ENCODE measurements around the gene DEFB113.
A peak's percentile ranks its signal among the peaks of the same experiment; 100 is the strongest.
"Not testable (repeated sequence)": the region's sequence is repeated elsewhere in the genome, so short reads cannot be mapped to it uniquely, and the experiment has no call there.

DEFB113 gene, protein sequence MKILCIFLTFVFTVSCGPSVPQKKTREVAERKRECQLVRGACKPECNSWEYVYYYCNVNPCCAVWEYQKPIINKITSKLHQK

DNA sequence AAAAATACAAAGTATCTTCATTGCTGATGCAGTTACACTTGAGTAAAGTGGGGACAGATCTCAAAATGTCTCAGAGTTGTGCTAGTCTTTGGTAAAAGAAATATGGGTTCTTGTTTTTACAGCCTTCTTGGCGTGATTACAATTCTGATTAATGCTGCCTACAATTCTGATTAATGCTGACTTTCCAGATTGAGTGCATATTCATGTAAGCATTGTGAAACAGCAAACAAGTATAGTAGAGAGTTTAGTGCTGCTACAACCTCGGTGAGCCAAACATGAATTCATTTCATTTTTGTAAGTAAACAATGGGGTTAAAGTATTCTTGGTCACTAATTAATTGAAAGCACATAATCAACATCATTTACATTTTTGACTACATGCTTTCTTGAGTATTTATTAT is at the start of gene DEFB113:
Gene DEFB113 (minus strand): TSS at position 21 of the 400 bp plus-strand sequence. CDS start 0 bp downstream, at position 21.
- no peak for DNase-seq

DNA sequence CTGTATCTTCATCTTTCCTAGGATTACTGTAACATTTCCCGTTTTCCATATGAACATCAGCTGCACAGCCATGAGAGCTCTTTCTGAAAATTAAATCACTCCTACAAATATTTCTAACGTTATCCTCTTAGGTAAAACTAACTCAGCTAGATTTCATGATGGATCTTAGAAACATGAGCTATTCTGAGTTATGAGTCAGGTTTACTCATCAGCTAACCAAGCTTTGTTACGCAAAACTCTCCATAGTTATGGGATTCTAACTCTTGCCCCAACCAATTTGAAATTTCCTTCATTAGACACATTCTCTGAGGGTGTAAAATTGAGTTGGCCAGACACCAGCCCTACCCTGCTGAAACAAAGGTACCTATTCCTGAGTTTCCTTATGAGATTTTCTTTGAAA is 38.4 kb upstream of the DEFB113 start:
- DNase-seq, result peak; percentile 15 to 63

DNA sequence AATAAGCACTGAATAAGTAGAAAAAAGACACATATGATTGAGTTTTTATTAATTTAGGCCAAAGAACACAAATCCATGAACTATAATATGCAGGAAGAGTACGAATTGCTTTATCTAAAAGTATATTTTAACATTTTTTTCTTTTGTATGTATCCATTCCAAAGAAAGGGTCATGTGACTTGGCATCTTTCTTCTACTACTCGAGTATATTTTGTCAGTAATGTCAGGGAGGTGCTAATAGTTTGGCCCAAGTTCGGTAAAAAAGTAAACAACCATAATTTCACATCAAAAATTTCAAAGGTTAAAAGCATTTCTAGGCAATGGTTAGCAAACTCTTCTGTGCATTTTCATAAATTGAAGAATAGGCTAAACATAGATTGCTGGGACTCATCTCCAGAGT is 33.7 kb upstream of the DEFB113 start:
- no peak for DNase-seq

DNA sequence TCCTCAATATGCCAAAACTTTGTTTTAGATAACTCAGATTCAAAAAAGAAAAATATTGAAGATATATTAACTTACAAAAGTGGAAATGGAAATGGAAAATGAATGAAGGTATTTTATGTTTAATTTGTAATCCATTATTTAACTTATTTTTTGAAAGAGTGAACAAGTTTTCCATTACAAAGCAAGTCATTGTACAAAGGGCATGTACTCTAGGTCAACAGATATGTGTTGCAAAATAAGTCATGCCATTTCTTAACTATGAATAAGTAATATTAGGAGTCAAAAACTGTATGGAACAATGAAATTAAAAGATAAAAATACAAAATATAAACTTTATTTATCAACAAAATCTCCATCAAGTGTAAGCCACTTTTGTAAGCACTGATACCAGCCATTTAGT is 25.9 kb upstream of the DEFB113 start:
- DNase-seq, result no peak

DNA sequence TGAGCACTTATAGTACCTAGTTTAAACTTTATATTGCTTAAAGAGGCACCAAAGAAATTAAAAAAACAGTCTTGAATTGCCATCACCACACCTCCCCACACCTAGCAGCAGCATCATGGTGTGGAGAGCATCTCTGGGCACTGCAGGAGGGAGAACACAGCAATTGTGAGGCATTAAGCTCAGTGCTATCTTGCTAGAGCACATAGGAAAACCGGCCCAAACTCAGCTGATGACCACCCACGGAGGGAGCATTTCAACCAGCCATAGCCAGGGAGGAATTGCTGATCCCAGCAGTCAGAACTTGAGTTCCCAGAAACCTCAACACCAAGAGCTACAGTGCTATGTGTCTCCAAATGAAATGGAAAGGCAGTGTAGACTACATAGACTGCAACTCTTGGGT is 19.5 kb upstream of the DEFB113 start:
- DNase-seq, result no peak

DNA sequence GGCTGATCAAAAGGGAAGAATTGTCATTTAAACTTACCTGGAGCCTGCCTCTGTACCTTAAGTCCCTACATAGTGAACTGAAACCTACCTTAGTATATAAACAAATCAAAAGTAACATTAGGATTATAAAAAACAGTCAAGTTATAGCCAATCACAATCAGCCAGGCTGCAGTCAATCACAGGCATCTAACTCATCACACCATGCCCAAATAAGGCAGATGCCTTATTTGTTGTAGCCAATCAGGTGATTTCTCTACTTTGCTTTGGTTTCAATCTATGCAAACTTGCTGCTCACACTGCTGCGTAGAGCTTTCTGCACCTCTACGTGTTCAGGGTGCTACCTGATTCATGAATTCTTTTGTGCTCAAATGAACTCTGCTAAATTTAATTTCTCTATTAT is 18.3 kb upstream of the DEFB113 start:
- no peak for DNase-seq

DNA sequence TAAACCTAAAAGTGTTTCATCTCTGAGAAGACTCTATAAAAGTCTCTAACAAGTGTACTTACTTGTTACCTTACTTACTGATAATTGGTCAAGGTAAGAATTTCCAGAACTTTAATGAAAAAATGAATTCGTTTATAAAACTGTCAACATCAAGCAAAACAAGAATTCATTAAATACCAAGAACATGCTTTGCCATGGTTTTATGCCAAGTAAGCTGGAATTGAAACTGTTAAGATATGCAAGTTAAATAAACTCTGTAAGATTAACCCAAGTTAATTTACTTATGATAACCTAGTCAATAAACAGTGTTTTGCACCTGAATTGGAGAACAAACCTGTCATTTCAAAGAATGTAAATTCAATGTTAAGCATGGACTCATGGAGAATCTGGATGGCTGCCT is 17.1 kb upstream of the DEFB113 start:
- no peak for DNase-seq

DNA sequence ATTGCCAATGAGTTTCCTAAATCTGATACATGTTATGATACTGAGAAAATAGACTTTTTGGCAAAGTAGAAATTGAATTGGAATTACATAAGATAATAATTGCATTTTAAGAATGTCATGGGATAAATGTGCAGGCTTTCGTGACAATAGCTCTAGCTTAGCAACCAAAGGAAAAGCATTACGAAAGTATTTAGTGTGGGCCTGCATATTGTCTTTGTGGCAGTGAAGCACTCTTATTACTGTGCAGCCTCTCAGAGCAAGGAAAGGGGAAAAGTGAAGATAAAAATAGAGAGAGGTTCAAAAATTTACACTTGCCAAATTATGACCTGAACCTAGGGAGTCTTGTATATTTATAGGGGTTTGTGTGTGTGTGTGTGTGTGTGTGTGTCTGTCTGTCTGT is 12.6 kb upstream of the DEFB113 start:
- no peak for DNase-seq

DNA sequence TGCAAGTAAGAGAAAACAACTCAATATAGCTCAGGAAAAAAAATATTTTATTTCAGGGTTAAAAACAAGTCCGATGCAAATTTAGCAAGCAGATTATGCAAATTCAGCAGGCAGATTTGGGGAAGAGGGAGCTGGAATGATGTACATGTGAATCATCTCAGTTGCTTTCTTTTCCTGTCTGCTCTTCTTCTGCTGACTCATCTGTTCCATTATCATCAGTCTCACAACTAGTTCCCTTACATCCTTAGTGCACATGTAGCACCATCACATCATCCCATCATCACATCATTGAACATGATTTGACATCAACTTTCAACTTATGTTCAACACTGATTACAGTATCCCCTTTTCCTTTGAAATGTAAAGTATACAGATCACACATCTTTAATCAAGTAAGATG is 11.5 kb upstream of the DEFB113 start:
- DNase-seq, result no peak

DNA sequence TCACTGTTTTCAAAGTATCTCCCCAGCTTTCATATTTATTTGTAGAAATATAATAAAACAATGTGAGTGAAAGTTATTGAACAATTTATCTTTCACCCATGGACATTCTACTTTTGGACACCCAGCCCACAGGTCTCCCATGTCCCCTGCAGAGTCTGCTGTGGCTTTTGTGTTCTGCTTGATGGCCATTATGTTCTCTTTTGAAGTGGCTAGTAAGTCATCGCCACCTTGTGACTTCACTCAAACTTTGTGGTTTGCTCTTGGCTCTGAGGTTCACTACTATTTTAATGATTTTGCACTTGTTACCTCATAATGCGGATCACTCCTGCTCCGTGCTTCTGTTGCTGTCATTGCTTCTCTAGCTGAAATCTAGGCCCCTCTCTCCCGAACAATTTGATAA is 10.2 kb upstream of the DEFB113 start:
- DNase-seq, result no peak

DNA sequence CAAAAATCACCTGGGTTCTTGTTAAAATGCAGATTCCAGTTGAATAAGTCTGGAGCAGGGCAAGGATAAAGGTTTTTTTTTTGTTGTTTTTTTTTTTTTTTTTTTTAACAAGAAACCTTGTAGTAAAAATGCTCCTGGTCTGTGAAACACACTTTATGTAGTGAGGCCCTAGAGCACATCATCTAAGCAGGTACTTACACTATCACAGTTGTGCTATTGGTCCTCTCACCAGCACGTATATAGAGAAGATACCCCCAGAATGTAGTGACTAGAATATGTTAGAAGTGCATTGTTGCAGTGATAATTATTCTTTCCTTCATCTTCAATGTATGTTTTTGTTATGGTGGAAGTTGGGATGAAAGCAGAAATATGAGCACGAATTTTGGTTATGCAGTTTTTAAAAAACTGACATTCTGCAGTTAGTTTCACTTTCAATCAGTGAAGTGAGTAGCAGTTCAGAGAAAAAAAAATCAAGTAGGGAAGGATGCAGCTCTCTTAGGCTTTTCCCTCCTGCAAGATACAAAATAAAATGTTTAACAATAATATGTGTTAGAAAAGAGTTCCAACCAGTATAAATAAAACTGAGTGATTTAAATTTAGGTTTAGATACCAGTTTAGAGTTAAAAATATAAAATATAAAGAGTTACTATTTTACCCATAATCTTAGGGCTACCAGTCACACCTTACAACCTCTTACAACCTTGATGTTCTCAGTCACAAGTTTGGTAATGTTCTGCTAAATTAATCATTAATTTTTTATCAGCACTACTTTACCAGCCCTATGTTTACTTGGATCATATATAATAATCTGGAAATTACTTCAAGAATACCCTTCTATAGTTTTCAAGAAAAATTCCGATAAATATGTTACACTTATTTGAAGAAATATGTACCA is 9.2 kb upstream of the DEFB113 start:
- no peak for DNase-seq

DNA sequence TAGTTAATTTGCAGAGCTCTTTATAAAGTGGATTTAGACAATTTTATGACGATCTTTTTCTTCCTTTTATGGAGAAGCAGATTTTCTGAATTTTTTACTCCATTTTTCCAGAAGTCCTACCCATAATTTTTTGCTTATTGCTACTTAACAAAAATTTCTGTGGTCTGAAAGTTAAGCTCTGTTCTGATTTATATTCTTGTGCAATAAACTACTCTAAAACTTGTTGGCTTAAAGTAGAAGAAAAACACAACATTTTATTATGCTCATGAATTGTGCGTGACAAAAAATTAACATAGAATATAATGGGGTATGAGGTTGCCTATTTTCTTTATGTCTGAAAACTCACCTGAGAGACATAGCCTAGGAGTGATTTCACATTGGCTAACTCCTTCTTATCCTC is 2.6 kb downstream of the DEFB113 start:
- no peak for DNase-seq

DNA sequence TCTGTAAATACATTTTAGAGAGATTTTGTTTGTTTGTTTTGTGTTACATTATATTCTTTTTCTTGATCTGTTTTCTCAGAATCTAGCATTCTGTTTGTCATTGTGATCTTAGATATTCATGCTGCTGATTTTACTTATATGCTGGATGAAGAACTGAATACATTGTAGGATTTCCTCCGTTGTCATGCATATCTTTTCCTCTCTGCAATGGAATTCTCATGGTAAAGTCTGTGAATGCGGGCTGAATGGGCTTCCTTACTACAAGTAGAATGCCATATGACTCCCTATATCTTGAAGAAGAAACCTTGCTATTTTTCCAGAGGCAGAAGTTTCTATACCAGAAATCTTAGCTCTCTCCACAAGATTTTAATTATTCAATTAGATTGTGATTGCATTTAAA is 3.1 kb downstream of the DEFB113 start:
- DNase-seq, result no peak

DNA sequence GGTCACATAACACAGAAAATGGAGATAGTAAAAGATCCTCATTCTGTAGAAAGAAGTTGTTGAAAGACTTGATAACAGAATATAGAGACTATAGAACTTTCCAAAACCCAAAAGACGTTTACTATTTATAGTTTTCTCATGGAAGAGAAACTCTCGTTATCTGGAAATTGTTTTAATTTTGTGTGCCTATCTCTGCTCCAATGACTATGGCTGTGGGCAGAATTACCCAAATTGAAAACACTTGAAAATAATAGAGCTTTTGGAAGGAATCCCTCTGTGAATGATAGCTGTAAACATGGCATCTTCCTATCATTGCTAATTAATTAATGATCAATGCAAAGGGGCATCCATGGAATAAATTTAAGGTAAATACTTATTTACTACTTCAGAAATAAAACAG is 5.4 kb downstream of the DEFB113 start, which contains the start of gene DEFB114:
Gene DEFB114 (minus strand): TSS at position 101 of the 400 bp plus-strand sequence. CDS start 59 bp downstream, at position 42.
- no peak for DNase-seq

DNA sequence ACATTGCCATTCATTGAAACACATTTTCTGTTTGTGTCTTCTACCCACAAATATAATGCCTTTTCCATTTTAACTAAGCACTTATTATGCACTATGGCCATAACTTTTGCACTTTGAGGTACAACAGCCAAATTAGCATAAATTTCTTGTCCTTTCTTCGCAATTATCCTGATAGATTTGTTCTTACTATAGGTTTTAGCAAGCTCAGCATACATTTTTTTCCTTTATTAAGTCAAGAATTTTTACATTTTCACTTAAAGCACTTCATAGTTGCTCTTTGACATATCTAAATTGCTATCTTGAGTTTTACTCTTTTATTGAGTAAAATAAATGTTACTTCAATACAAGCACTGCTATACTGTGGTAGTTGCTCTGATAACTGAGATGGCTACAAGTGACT is 11.2 kb downstream of the DEFB113 start:
- no peak for DNase-seq

DNA sequence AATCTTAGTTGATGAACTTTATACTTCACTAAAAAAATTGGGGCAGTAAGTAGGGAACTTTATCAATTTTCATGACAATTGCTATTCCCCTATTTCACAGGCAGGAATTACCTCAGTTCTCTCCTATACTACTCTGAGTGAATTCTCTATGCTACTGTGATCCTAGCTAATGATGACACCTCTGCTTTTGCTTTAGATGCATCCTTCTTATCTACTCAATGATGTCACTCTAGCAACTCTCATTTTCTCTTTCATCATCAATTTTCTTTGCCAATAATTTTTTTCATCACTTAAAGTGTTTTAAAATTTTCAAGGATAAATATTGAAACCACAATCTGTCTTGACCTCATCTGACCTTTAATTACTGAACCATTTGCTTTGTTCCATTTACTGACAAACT is 13.6 kb downstream of the DEFB113 start:
- no peak for DNase-seq

DNA sequence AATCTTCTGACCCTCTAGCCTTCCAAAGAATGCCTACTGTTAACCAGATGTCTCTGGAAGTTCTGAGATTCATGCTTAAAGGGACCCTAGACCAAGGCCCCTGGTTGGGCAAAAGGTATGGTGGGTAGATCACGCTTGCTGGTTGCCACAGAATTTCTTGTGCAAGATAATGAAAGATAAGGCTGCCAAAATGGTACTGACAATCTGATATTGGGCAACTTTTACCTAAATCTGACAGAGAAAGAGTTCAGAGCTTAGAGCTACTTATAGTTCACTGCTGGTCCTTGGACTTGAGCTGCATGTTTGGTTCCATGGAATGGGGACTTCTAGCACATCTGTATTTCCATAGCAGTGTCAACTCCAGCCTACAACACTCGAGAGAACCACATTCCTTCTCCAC is 17.5 kb downstream of the DEFB113 start:
- no peak for DNase-seq

DNA sequence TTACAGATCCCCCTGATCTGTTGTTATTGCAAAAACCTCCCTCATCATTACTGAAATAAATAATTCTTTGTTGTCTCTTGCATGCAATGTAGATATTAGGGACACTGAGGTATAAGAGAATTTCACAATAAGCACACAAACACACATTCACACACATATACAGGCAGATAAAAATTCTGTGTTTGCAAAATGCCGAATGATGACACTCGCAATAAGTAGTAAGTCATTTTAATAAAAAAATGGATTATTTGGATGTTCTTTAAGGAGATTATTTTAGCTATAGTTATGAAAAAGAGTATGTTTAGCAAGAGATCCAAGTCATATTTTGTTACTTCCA is 19.0 kb downstream of the DEFB113 start:
- no peak for DNase-seq

DNA sequence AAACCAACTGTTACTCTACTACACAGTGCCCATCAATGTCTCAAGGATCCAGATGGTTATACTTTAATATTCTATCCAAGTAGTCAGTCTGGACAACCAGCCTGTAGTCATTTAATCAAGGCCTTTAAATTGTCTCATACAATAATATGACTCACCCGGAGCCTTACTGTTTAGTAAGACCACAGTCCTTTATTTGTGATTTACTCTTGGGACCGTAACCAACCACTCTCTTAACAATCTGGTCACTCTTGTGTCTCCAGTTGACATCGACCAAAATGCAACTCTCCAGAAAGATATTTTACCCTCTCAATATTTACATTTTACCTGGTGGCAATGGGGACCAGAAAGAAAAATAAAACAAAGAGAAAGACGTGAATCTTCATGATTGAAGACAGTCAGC is 20.4 kb downstream of the DEFB113 start:
- DNase-seq, result no peak

DNA sequence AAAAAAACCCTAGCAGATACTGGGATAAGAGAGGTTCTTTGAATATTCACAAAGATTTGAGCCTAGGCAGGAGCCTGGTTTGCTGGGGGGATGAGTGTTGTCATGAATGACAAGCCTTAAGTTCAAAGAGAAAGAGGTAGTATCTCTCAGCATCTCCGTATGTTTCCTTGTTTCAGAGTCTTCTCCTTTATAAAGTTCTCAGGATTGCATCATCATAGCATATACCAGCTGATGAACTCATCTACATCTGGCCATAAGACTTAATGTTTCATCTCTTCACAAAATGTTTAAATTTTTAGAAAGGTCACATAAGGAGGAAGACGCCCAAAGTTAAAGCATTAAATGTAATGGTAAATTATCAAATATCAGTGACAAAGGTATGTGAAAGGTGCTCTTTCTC is 22.6 kb downstream of the DEFB113 start:
- DNase-seq, result no peak

DNA sequence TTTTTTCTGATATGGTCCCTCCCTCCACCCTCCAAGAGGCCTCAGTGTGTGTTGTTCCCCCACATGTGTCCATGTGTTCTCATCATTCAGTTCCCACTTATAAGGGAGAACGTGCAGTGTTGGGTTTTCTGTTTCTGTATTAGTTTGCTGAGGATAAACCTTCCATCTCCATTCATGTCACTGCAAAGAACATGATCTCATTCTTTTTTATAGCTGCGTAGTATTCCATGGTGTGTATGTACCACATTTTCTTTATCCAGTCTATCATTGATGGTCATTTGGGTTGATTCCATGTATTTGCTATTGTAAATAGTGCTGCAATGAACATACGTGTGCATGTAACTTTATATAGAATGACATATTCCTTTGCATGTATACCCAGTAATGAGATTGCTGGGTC is 25.4 kb downstream of the DEFB113 start:
- DNase-seq, result not testable (repeated sequence)

DNA sequence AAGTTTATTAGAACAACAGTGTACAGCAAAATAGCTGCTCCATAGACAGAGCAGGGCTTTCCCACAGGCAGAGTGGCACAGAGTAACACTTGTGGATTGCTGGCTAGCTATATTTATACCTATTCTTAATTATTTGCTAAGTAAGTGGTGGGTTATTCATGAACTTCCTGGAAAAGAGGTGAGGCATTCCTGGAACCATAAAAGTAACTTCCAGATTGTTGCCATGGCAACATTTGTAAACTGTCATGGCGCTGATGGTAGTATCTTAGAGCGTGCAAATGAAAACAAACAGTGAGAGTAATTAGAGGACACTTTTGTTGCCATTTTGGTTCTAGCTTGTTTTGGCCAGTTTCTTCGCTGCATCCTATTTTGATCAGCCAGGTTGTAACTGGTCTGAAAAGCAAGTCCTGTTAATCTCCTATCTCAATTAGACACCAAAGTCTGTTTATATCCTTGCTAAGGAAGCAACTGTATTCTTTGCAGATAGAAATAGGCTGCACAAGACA is 29.4 kb downstream of the DEFB113 start:
- DNase-seq, result no peak

DNA sequence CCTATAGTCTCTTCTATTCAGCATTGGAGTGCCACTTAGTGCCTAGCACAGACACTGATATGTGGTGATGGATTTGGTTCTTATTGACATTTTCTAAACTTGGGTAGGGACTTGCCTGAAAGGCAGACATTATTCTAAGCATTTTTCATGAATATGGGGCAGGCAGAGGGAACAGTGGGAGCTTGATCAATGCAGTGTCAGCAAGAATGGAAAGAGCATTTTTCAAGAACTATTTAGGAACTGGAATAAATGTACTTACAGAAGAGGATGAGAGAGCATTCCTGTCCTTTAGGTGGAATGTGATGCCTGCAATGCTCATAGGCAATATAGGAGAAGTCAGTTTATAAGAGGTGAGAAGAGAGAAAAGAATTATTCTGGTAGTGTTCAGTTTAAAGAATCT is 31.6 kb downstream of the DEFB113 start:
- no peak for DNase-seq

DNA sequence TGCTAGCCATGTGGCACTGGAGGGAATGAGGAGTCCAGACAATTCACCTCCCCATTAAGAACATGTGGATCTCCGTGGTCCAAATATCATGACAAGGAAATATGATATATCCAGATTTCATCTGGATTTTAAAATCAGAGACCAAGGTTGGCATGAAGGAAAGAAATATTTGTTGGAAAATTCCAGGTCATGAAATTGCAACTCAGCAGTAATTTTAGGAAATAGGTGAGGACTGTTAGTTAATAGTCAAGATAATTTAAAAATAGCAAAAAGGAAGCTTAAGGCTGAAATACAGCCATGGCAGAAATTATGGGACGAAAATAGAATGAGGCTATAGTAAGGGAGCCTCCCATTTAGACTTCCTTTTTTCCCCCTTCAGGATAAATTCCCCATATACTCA is 32.4 kb downstream of the DEFB113 start:
- no peak for DNase-seq

DNA sequence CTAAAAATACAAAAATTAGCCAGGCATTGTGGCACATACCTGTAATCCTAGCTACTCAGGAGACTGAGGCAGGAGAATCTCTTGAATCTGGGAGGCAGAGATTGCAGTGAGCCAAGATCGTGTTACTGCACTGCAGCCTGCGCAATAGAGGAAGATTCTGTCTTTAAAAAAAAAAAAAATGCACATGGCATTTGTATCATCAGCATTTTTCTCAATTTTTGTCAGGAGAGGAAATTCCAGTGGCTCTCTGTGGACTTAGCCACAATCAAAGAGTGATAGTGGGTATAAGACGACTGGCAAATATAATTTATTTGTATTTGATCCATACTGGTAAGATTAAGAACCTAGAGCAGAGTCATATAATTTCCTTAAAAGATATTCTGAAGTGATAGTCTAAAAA is 34.0 kb downstream of the DEFB113 start:
- no peak for DNase-seq
